Measurements from ENCODE around the gene SPEG.

The SPEG gene

GRCh38 chr2:219508444-219508734 lies 73.7 kb downstream of the SPEG start:
- TF ChIP-seq, protein P1, sequence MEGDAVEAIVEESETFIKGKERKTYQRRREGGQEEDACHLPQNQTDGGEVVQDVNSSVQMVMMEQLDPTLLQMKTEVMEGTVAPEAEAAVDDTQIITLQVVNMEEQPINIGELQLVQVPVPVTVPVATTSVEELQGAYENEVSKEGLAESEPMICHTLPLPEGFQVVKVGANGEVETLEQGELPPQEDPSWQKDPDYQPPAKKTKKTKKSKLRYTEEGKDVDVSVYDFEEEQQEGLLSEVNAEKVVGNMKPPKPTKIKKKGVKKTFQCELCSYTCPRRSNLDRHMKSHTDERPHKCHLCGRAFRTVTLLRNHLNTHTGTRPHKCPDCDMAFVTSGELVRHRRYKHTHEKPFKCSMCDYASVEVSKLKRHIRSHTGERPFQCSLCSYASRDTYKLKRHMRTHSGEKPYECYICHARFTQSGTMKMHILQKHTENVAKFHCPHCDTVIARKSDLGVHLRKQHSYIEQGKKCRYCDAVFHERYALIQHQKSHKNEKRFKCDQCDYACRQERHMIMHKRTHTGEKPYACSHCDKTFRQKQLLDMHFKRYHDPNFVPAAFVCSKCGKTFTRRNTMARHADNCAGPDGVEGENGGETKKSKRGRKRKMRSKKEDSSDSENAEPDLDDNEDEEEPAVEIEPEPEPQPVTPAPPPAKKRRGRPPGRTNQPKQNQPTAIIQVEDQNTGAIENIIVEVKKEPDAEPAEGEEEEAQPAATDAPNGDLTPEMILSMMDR (IDR thresholded peaks at IDR 0.05; ENCODE audit: borderline replicate concordance, control extremely low read depth, extremely low read depth, insufficient read depth, missing control alignments) = no peak
- in situ Hi-C loops (cut with MboI; ENCODE audit: low sequenced_read_pairs, unreplicated experiment) = no loop called here
- DNase-seq (ENCODE audit: low spot score) = no peak

DNA sequence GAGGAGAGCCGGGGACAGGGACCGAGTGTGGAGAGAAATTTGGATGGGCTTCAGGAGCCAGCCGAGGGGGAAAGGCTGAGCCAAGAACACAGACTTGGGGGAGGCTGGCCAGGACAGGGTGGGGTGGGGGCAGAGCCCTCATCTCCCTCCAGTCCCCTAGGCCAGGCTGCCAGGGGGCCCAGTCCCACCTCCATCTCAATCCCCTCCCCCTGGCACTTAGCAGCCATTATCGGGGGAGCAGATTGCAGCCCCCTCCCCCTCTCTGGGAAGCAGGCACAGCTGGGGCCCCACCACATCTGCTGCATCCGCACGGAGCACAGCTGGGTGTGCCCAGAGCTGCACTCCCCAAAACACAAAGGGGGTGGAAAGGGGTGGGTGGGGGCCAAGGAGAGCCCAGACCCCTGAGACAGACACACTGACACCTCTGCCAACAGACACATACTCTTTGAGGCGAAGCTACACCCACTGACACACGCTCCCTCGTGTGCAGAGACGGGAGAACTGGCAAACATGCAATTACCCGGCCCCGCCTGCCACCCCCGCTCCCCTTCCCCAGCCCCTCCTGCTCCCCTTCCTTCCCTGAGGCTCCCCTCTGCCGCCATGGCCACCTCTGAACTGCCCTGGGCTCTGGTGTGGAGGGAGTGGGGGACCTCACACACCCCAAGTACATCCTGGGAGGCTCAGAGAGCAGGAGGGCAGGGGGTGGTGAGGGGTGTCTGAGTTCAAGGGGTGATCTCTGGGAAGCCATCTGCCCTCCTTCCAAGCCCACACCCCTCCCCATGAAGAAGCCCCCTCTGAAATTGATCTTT lies 74.5 kb downstream of the SPEG start:
- in situ Hi-C loops (cut with MboI; ENCODE audit: low sequenced_read_pairs, unreplicated experiment) = no loop called here
- TF ChIP-seq, protein P1 (IDR thresholded peaks at IDR 0.05; ENCODE audit: borderline replicate concordance, control extremely low read depth, extremely low read depth, insufficient read depth, missing control alignments) = no peak
- DNase-seq (ENCODE audit: low spot score) = no peak

DNA sequence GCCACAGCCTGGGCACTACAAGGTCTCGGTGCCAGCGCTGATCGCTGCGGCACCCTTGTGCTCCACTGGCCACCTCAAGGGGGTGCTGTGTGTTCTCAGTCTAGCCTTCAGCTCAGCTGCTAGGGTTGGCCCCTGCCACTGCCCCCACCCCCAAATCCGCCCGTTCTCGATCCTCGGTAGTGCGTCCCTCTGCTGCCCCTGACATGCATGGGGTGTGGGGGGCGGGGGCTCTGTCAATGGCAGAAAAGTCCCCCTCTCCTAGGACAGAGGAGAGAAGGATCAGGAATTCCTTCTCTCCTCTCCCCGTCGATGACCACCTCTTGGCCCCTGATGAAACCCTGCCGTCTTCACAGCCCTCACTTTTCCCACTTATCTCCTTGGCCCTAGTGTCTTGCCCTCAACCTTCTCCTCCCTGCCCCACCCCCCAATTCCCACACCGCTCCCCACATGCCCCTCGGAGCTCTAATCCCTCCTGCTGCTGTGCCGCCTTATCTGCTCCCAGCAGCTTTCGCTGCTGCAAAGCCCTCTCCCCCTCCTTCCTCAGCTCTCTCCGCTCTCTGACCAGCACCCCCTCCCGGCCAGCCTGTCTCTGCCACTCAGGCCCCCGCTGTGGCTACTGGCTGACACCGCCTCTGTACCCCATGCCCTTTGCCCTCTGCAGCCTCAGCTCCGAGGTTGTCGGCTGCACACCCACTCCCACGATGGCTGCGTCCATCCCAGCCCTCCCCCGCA lies 75.3 kb downstream of the SPEG start:
- peak; percentile 78 for DNase-seq (ENCODE audit: low spot score)
- TF ChIP-seq, protein P1 (IDR thresholded peaks at IDR 0.05; ENCODE audit: borderline replicate concordance, control extremely low read depth, extremely low read depth, insufficient read depth, missing control alignments) = peak; percentile 70
- in situ Hi-C loops (cut with MboI; ENCODE audit: low sequenced_read_pairs, unreplicated experiment) = no loop called here

- no peak for DNase-seq (ENCODE audit: low spot score)
- TF ChIP-seq, protein P1 (IDR thresholded peaks at IDR 0.05; ENCODE audit: borderline replicate concordance, control extremely low read depth, extremely low read depth, insufficient read depth, missing control alignments) = no peak
- in situ Hi-C loops (cut with MboI; ENCODE audit: low sequenced_read_pairs, unreplicated experiment) = no loop called here
Observed at GRCh38 chr2:219510512-219511135, 76.0 kb downstream of the SPEG start.

- DNase-seq (ENCODE audit: low spot score) = no peak
- in situ Hi-C loops (cut with MboI; ENCODE audit: low sequenced_read_pairs, unreplicated experiment) = no loop called here
- TF ChIP-seq, protein P1 (IDR thresholded peaks at IDR 0.05; ENCODE audit: borderline replicate concordance, control extremely low read depth, extremely low read depth, insufficient read depth, missing control alignments) = no peak
Observed at GRCh38 chr2:219511547-219512325, 77.1 kb downstream of the SPEG start.
